PC-9 (cell line): ENCODE measurements around the gene SLC52A3. TPM values are rescaled to one million over a fixed set of nuclear protein-coding genes. Genes with fewer than 3 reads are reported as not detected.
"Not testable (repeated sequence)": the region's sequence is repeated elsewhere in the genome, so short reads cannot be mapped to it uniquely, and the experiment has no call there.

ENCODE experiments used
- BruUV-seq: library from RNA; stranded (reverse); fragments of 400-500 nt; replicated peaks from 2 replicates; lab custom pipeline; 2021; lab: Mats Ljungman, UMichigan
- CTCF ChIA-PET: fragments of 300-600 bp; sonication (Branson Sonifier 250); formaldehyde crosslinking; loops from one replicate; lab custom pipeline; 2022; ENCODE audit warnings: antibody characterized with exemption; lab: Charles Lee
- POLR2A ChIA-PET: fragments of 300-600 bp; sonication (Branson Sonifier 250); formaldehyde crosslinking; loops from one replicate; lab custom pipeline; 2022; ENCODE audit warnings: antibody characterized with exemption; ENCODE audit not compliant: unreplicated experiment; lab: Charles Lee
- DNase-seq, 2 experiments: peaks; one replicate each; pipeline versions ENCODE4 v3.0.0 to v3.0.0-alpha.2; 2015 to 2022; ENCODE audit warnings: mixed read lengths in 1 of 2
- H2AFZ ChIP-seq: fragments of 200-600 bp; sonication (generic); 2 replicates; pipeline ENCODE4 v1.8.1; 2017; ENCODE audit warnings: antibody characterized with exemption
- H3F3A ChIP-seq: fragments of 200-600 bp; sonication (generic); 2 replicates; pipeline ENCODE4 v1.8.1; 2017; ENCODE audit warnings: antibody characterized with exemption, mild to moderate bottlenecking, low read depth; ENCODE audit not compliant: insufficient read depth
- H3K27ac ChIP-seq: fragments of 200-600 bp; sonication (generic); 2 replicates; pipeline ENCODE4 v1.6.1; 2016; ENCODE audit warnings: mixed run types
- H3K27me3 ChIP-seq: fragments of 200-600 bp; sonication (generic); 2 replicates; pipeline ENCODE4 v1.6.1; 2016; ENCODE audit warnings: low read depth, mixed run types; ENCODE audit not compliant: insufficient read depth
- H3K36me3 ChIP-seq: fragments of 200-600 bp; sonication (generic); 2 replicates; pipeline ENCODE4 v1.6.1; 2016; ENCODE audit warnings: low read depth, mixed run types
- H3K4me1 ChIP-seq: fragments of 200-600 bp; sonication (generic); replicated peaks from 2 replicates; pipeline ENCODE4 v1.6.1; 2016; ENCODE audit warnings: mixed run types; ENCODE audit not compliant: insufficient read depth
- H3K4me2 ChIP-seq: fragments of 200-600 bp; sonication (generic); 2 replicates; pipeline ENCODE4 v1.6.1; 2017; ENCODE audit warnings: mixed run types
- H3K4me3 ChIP-seq: fragments of 200-600 bp; sonication (generic); 2 replicates; pipeline ENCODE4 v1.6.1; 2016; ENCODE audit warnings: mixed run types
- H3K79me2 ChIP-seq: fragments of 200-600 bp; sonication (generic); 2 replicates; pipeline ENCODE4 v1.6.1; 2017; ENCODE audit warnings: low read depth, mixed run types
- H3K9me2 ChIP-seq: fragments of 200-600 bp; sonication (generic); 2 replicates; pipeline ENCODE4 v1.8.1; 2017; ENCODE audit warnings: mild to moderate bottlenecking; ENCODE audit not compliant: insufficient read depth
- H3K9me3 ChIP-seq: fragments of 200-600 bp; sonication (generic); 2 replicates; pipeline ENCODE4 v1.8.1; 2016; ENCODE audit warnings: low read depth; ENCODE audit not compliant: insufficient read depth
- H4K20me1 ChIP-seq: fragments of 200-600 bp; sonication (generic); 2 replicates; pipeline ENCODE4 v1.8.1; 2017; ENCODE audit not compliant: insufficient read depth
- CTCF ChIP-seq: fragments of 200-600 bp; sonication (generic); conservative IDR thresholded peaks from 2 replicates; pipeline ENCODE4 v1.6.1; 2017; ENCODE audit warnings: mixed run types, antibody characterized with exemption, mild to moderate bottlenecking, moderate library complexity
- EZH2 ChIP-seq: fragments of 200-600 bp; sonication (generic); IDR thresholded peaks from 2 replicates; pipeline ENCODE4 v1.8.0; 2017; ENCODE audit warnings: antibody characterized with exemption, low read depth
- intact Hi-C: fragments of 100-400 bp; cut with micrococcal nuclease; formaldehyde crosslinking; loops from one replicate; pipeline ENCODE4 v1.10.0; 2022; ENCODE audit not compliant: unreplicated experiment
- total RNA-seq: library from RNA; stranded (reverse); gene quantifications from 2 replicates; pipeline ENCODE4 v1.2.3, GENCODE V29; 2021

The SLC52A3 gene
- total RNA-seq, 1 experiment from 2014 or later: 6.9 TPM

- Histone ChIP-seq H4K20me1 (no peaks in the 10 kb centered on the region), H3F3A (no peaks in the 10 kb centered on the region), H3K27me3 (peaks cover 8% of the 10 kb centered on the region; the same call in 1 of the 2 replicates), H3K79me2 (no peaks in the 10 kb centered on the region), H3K27ac (no peak overlapping the region), H3K4me2 (no peak overlapping the region), H3K36me3 (no peaks in the 10 kb centered on the region), H3K4me1 (no peaks in the 10 kb centered on the region), H3K9me2 (no peaks in the 10 kb centered on the region), H2AFZ (no peak overlapping the region), H3K9me3 (peaks cover 19% of the 10 kb centered on the region; the same call in 1 of the 2 replicates), H3K4me3 (no peak overlapping the region)
- intact Hi-C loops: no loop called here
- no TSS peak for BruUV-seq
- ChIA-PET CTCF (no interaction called here), POLR2A (no interaction called here)
- no peak for DNase-seq
- TF ChIP-seq CTCF: no peak
Measured at GRCh38 chr20:801678-802077, 33.4 kb upstream of the SLC52A3 start.

GRCh38 chr20:800026-800425 is 31.7 kb upstream of the SLC52A3 start:
- POLR2A ChIA-PET, H3K4me3 ChIP-seq, intact Hi-C loops, H3K27ac ChIP-seq, H3K4me2 ChIP-seq, H3K36me3 ChIP-seq, BruUV-seq, H2AFZ ChIP-seq, H3F3A ChIP-seq, H4K20me1 ChIP-seq, CTCF ChIA-PET, DNase-seq, H3K9me2 ChIP-seq, H3K4me1 ChIP-seq, H3K79me2 ChIP-seq: not testable (repeated sequence)
- peaks cover 10% of the 10 kb centered on the region; the same call in 1 of the 2 replicates for H3K9me3 ChIP-seq
- peaks cover 20% of the 10 kb centered on the region; the same call in 1 of the 2 replicates for H3K27me3 ChIP-seq

GRCh38 chr20:798746-799145 is 30.4 kb upstream of the SLC52A3 start:
- H3F3A ChIP-seq, H3K4me1 ChIP-seq, H3K79me2 ChIP-seq, BruUV-seq, H3K27ac ChIP-seq, DNase-seq, POLR2A ChIA-PET, intact Hi-C loops, H3K4me2 ChIP-seq, H4K20me1 ChIP-seq, H3K9me3 ChIP-seq, CTCF ChIA-PET, H2AFZ ChIP-seq, H3K9me2 ChIP-seq, H3K36me3 ChIP-seq, H3K4me3 ChIP-seq: not testable (repeated sequence)
- H3K27me3 ChIP-seq: peaks cover 30% of the 10 kb centered on the region

GRCh38 chr20:796921-797320 is 28.6 kb upstream of the SLC52A3 start:
- Histone ChIP-seq H3K36me3 (no peaks in the 10 kb centered on the region), H4K20me1 (no peaks in the 10 kb centered on the region), H3F3A (no peaks in the 10 kb centered on the region), H3K9me3 (peaks cover 3% of the 10 kb centered on the region; the same call in 1 of the 2 replicates), H3K27me3 (peaks cover 41% of the 10 kb centered on the region), H3K4me2 (no peak overlapping the region), H3K79me2 (no peaks in the 10 kb centered on the region), H3K4me3 (no peak overlapping the region), H3K27ac (no peak overlapping the region), H2AFZ (no peak overlapping the region), H3K9me2 (no peaks in the 10 kb centered on the region), H3K4me1 (no peaks in the 10 kb centered on the region)
- no peak for TF ChIP-seq CTCF
- TF ChIP-seq EZH2: no peak
- no peak for DNase-seq
- POLR2A ChIA-PET: no interaction called here
- intact Hi-C loops: no loop called here
- CTCF ChIA-PET: no interaction called here
- no TSS peak for BruUV-seq
